ENCODE data around the gene RBM15B.

DNA sequence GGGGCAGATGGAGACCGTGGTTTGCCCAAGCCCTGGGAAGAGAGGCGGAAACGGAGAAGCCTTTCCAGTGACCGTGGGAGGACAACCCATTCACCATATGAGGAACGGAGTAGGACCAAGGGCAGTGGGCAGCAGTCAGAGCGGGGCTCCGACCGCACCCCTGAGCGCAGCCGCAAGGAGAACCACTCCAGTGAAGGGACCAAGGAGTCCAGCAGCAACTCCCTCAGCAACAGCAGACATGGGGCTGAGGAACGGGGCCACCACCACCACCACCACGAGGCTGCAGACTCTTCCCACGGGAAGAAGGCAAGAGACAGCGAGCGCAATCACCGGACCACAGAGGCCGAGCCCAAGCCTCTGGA is 2.0 kb downstream of the RBM15B start:
- TF ChIP-seq CTCF (IDR thresholded peaks at IDR 0.05) (no peak), EP300 (IDR thresholded peaks at IDR 0.05) (no peak), POLR2A (IDR thresholded peaks at IDR 0.05) (no peak), POLR2AphosphoS5 (IDR thresholded peaks at IDR 0.05) (no peak)
